ENCODE results near the gene TOPBP1. TPM values are rescaled to one million over a fixed set of nuclear protein-coding genes. Genes with fewer than 3 reads are reported as not detected.
"Not testable (repeated sequence)": the region's sequence is repeated elsewhere in the genome, so short reads cannot be mapped to it uniquely, and the experiment has no call there.

Gene TOPBP1
- total RNA-seq, 1 donor from 2014 or later, result 22.3 TPM

GRCh38 chr3:133673746-133674145 lies 12.0 kb upstream of the TOPBP1 start:
- H3K4me1 Mint-ChIP-seq (ENCODE audit: unreplicated experiment), result peaks cover 2% of the 10 kb centered on the region
- no peak overlapping the region for H3K27ac Mint-ChIP-seq (ENCODE audit: unreplicated experiment)
- TF ChIP-seq CTCF (IDR thresholded peaks at IDR 0.05), result no peak
- DNase-seq (ENCODE audit: extremely low spot score, unreplicated experiment), result no peak
- H3K9me3 Mint-ChIP-seq (ENCODE audit: unreplicated experiment), result peaks cover 4% of the 10 kb centered on the region
- H3K4me3 Mint-ChIP-seq (ENCODE audit: unreplicated experiment), result no peak overlapping the region
- H3K27me3 Mint-ChIP-seq (ENCODE audit: unreplicated experiment), result peaks cover 43% of the 10 kb centered on the region
- H3K36me3 Mint-ChIP-seq (ENCODE audit: unreplicated experiment), result peaks cover 2% of the 10 kb centered on the region

GRCh38 chr3:133672461-133672860 lies 10.7 kb upstream of the TOPBP1 start:
- no peak overlapping the region for H3K4me3 Mint-ChIP-seq (ENCODE audit: unreplicated experiment)
- H3K9me3 Mint-ChIP-seq (ENCODE audit: unreplicated experiment), result no peaks in the 10 kb centered on the region
- TF ChIP-seq CTCF (IDR thresholded peaks at IDR 0.05), result no peak
- peaks cover 35% of the 10 kb centered on the region for H3K27me3 Mint-ChIP-seq (ENCODE audit: unreplicated experiment)
- H3K27ac Mint-ChIP-seq (ENCODE audit: unreplicated experiment), result no peak overlapping the region
- no peak for DNase-seq (ENCODE audit: extremely low spot score, unreplicated experiment)
- peaks cover 2% of the 10 kb centered on the region for H3K36me3 Mint-ChIP-seq (ENCODE audit: unreplicated experiment)
- H3K4me1 Mint-ChIP-seq (ENCODE audit: unreplicated experiment), result peaks cover 11% of the 10 kb centered on the region

- H3K4me1 Mint-ChIP-seq (ENCODE audit: unreplicated experiment), result peaks cover 11% of the 10 kb centered on the region
- peaks cover 31% of the 10 kb centered on the region for H3K27me3 Mint-ChIP-seq (ENCODE audit: unreplicated experiment)
- TF ChIP-seq CTCF (IDR thresholded peaks at IDR 0.05), result no peak
- no peak overlapping the region for H3K4me3 Mint-ChIP-seq (ENCODE audit: unreplicated experiment)
- H3K36me3 Mint-ChIP-seq (ENCODE audit: unreplicated experiment), result peaks cover 2% of the 10 kb centered on the region
- H3K9me3 Mint-ChIP-seq (ENCODE audit: unreplicated experiment), result no peaks in the 10 kb centered on the region
- no peak for DNase-seq (ENCODE audit: extremely low spot score, unreplicated experiment)
- H3K27ac Mint-ChIP-seq (ENCODE audit: unreplicated experiment), result no peak overlapping the region
Measured at GRCh38 chr3:133670525-133670995, 8.8 kb upstream of the TOPBP1 start.

GRCh38 chr3:133669949-133670524 lies 8.3 kb upstream of the TOPBP1 start:
- peaks cover 11% of the 10 kb centered on the region for H3K4me1 Mint-ChIP-seq (ENCODE audit: unreplicated experiment)
- H3K9me3 Mint-ChIP-seq (ENCODE audit: unreplicated experiment), result no peaks in the 10 kb centered on the region
- H3K4me3 Mint-ChIP-seq (ENCODE audit: unreplicated experiment), result no peak overlapping the region
- peaks cover 2% of the 10 kb centered on the region for H3K36me3 Mint-ChIP-seq (ENCODE audit: unreplicated experiment)
- TF ChIP-seq CTCF (IDR thresholded peaks at IDR 0.05), result no peak
- H3K27me3 Mint-ChIP-seq (ENCODE audit: unreplicated experiment), result peaks cover 28% of the 10 kb centered on the region
- H3K27ac Mint-ChIP-seq (ENCODE audit: unreplicated experiment), result no peak overlapping the region
- DNase-seq (ENCODE audit: extremely low spot score, unreplicated experiment), result no peak

- Mint-ChIP-seq H3K27me3 (ENCODE audit: unreplicated experiment) (peaks cover 4% of the 10 kb centered on the region), H3K9me3 (ENCODE audit: unreplicated experiment) (no peaks in the 10 kb centered on the region), H3K36me3 (ENCODE audit: unreplicated experiment) (peaks cover 2% of the 10 kb centered on the region), H3K4me1 (ENCODE audit: unreplicated experiment) (peaks cover 25% of the 10 kb centered on the region), H3K27ac (ENCODE audit: unreplicated experiment) (no peak overlapping the region), H3K4me3 (ENCODE audit: unreplicated experiment) (no peak overlapping the region)
- DNase-seq (ENCODE audit: extremely low spot score, unreplicated experiment), result no peak
- TF ChIP-seq CTCF (IDR thresholded peaks at IDR 0.05), result no peak
Measured at GRCh38 chr3:133667118-133667517, 5.4 kb upstream of the TOPBP1 start.

- H3K27me3 Mint-ChIP-seq (ENCODE audit: unreplicated experiment); H3K36me3 Mint-ChIP-seq (ENCODE audit: unreplicated experiment); DNase-seq (ENCODE audit: extremely low spot score, unreplicated experiment); H3K4me3 Mint-ChIP-seq (ENCODE audit: unreplicated experiment); H3K27ac Mint-ChIP-seq (ENCODE audit: unreplicated experiment); H3K9me3 Mint-ChIP-seq (ENCODE audit: unreplicated experiment): not testable (repeated sequence)
- peaks cover 36% of the 10 kb centered on the region for H3K4me1 Mint-ChIP-seq (ENCODE audit: unreplicated experiment)
Measured at GRCh38 chr3:133665188-133665587, 3.4 kb upstream of the TOPBP1 start.
